Measurements from ENCODE around the gene UBE3B.

Gene UBE3B

GRCh38 chr12:109567296-109567695, 89.9 kb downstream of the UBE3B start:
- no peak overlapping the region for H3K4me3 ChIP-seq (replicated peaks; ENCODE audit: low read depth, low read length)
- no peak for DNase-seq (ENCODE audit: low read depth)
- TF ChIP-seq, protein P1, sequence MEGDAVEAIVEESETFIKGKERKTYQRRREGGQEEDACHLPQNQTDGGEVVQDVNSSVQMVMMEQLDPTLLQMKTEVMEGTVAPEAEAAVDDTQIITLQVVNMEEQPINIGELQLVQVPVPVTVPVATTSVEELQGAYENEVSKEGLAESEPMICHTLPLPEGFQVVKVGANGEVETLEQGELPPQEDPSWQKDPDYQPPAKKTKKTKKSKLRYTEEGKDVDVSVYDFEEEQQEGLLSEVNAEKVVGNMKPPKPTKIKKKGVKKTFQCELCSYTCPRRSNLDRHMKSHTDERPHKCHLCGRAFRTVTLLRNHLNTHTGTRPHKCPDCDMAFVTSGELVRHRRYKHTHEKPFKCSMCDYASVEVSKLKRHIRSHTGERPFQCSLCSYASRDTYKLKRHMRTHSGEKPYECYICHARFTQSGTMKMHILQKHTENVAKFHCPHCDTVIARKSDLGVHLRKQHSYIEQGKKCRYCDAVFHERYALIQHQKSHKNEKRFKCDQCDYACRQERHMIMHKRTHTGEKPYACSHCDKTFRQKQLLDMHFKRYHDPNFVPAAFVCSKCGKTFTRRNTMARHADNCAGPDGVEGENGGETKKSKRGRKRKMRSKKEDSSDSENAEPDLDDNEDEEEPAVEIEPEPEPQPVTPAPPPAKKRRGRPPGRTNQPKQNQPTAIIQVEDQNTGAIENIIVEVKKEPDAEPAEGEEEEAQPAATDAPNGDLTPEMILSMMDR (IDR thresholded peaks at IDR 0.05; ENCODE audit: low read length, missing control alignments): no peak

GRCh38 chr12:109567967-109568366, 90.5 kb downstream of the UBE3B start:
- DNase-seq (ENCODE audit: low read depth): no peak
- H3K4me3 ChIP-seq (replicated peaks; ENCODE audit: low read depth, low read length): no peak overlapping the region
- TF ChIP-seq, protein P1 (IDR thresholded peaks at IDR 0.05; ENCODE audit: low read length, missing control alignments): no peak

GRCh38 chr12:109568486-109568885, 91.1 kb downstream of the UBE3B start:
- TF ChIP-seq, protein P1 (IDR thresholded peaks at IDR 0.05; ENCODE audit: low read length, missing control alignments): no peak
- DNase-seq (ENCODE audit: low read depth): no peak
- no peak overlapping the region for H3K4me3 ChIP-seq (replicated peaks; ENCODE audit: low read depth, low read length)

GRCh38 chr12:109571773-109572505, 94.5 kb downstream of the UBE3B start:
- no peak for DNase-seq (ENCODE audit: low read depth)
- TF ChIP-seq, protein P1 (IDR thresholded peaks at IDR 0.05; ENCODE audit: low read length, missing control alignments): no peak
- H3K4me3 ChIP-seq (replicated peaks; ENCODE audit: low read depth, low read length): no peak overlapping the region

- TF ChIP-seq, protein P1 (IDR thresholded peaks at IDR 0.05; ENCODE audit: low read length, missing control alignments): no peak
- peak overlapping the region; percentile 88 for H3K4me3 ChIP-seq (replicated peaks; ENCODE audit: low read depth, low read length)
- DNase-seq (ENCODE audit: low read depth): no peak
Observed at GRCh38 chr12:109572506-109572845, 95.0 kb downstream of the UBE3B start.

DNA sequence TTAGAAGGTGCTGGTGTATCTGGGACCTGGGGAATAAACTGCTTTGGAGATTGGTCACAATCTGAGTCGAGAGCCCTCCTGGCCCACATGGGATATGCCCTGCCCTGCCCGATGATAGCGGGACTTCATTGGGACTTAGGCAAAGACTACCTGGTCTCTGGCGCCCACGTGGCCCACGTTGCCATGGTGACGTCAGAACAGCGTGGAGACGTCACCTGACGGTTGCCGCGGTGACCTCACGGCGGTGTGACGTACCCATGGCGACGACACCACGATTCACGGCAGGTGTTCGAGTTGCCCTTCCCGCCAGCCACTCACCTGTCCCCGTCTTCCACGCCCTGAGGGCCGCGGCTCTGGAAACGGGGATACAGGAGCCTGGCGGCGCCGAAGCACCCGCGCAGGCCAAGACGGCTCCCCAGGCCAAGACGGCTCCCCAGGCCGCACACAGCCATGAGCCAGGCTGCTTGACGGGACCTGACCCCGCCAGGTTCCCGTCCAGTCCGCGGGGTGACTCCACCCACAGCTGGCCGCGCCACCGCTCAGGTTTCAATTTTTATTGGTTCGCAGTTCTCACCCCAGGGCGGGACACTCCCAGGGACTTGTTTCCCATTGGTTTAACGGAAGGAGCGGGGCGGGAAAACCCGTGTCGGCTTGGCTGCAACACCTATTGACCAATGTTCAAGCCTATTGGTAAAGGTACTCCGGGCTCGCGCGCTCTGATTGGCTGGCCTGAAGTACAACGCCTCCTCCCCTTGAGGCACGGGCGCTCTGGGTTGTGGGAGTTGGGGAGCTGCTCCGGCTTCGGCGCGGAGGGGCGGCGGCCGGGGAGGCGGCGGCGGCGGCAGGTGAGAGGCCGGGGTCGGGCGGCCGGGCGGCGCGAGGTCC, 95.8 kb downstream of the UBE3B start, which contains the start of the genes MMAB and MVK:
Gene MMAB (minus strand): TSS at position 476 of the 885 bp plus-strand sequence. CDS start 24 bp downstream, at position 452.
Gene MVK (plus strand): TSS at position 766 of the 885 bp plus-strand sequence. CDS start 1,029 bp downstream, outside the sequence.
- TF ChIP-seq, protein P1 (IDR thresholded peaks at IDR 0.05; ENCODE audit: low read length, missing control alignments): no peak
- peak within 1 kb of the TSS; percentile 88 for H3K4me3 ChIP-seq (replicated peaks; ENCODE audit: low read depth, low read length)
- peak; percentile 99 for DNase-seq (ENCODE audit: low read depth)
